PC-3 (cell line): ENCODE results near the gene STRN4.

ENCODE experiments used
- EZH2 ChIP-seq: fragments of 300-600 bp; sonication (generic); IDR thresholded peaks from one replicate; pipeline ENCODE4 v1.6.1; 2017; ENCODE audit warnings: antibody characterized with exemption, mild to moderate bottlenecking, low read length; ENCODE audit not compliant: unreplicated experiment
- EZH2phosphoT487 ChIP-seq: fragments of 300-600 bp; sonication (generic); IDR thresholded peaks from 2 replicates; pipeline ENCODE4 v1.6.1; 2018; ENCODE audit warnings: mild to moderate bottlenecking, antibody characterized with exemption, low read length, borderline replicate concordance
- TF ChIP-seq, protein P1 (sequence below): fragments of 300-600 bp; sonication (generic); conservative IDR thresholded peaks from 2 replicates; pipeline ENCODE4 v1.5.1; 2017; ENCODE audit warnings: antibody characterized with exemption, low read depth, mild to moderate bottlenecking, low read length

DNA sequence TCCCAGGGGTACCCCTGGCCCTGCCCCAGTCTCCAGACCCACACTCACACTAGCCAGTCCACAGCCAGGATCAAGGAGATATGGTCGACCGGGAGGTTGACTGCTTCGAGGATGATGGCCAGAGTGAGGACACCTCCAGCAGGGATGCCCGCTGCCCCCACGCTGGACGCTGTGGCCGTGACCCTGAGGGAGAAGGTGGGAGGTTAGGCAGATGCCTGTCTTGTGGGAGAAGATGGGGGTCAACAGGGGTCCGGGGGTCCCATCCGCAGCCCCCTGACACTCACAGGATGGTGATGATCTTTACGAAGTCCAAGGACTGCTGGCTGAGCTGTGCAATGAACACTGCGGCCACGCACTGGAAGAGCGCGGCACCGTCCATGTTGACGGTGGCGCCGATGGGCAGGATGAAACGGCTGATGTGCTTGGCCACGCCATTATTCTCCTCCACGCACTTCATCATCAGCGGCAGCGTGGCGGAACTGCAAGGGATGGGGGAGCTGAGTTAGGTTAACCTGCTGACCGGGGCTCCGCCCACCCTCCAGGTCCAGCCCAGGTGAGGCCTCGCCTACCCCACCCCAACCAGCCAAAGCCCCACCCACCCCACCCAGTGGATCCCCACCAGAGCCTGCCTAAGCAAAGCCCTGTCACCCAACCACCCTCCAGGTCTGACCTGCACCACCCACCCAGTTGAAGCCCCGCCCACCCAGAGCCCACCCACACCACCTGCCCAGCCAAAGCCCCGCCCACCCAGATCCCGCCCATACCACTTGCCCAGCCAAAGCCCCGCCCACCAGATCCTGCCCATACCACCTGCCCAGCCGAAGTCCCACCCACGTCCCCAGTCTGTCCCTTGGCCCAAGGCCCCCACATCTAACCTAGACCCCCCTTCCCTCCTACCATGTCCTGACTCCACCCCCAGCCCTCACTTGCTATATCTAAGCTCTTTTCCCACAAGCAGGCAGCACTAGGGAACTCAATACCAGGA lies 31.0 kb upstream of the STRN4 start:
- TF ChIP-seq, protein P1, sequence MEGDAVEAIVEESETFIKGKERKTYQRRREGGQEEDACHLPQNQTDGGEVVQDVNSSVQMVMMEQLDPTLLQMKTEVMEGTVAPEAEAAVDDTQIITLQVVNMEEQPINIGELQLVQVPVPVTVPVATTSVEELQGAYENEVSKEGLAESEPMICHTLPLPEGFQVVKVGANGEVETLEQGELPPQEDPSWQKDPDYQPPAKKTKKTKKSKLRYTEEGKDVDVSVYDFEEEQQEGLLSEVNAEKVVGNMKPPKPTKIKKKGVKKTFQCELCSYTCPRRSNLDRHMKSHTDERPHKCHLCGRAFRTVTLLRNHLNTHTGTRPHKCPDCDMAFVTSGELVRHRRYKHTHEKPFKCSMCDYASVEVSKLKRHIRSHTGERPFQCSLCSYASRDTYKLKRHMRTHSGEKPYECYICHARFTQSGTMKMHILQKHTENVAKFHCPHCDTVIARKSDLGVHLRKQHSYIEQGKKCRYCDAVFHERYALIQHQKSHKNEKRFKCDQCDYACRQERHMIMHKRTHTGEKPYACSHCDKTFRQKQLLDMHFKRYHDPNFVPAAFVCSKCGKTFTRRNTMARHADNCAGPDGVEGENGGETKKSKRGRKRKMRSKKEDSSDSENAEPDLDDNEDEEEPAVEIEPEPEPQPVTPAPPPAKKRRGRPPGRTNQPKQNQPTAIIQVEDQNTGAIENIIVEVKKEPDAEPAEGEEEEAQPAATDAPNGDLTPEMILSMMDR: no peak
- no peak for TF ChIP-seq EZH2
- no peak for TF ChIP-seq EZH2phosphoT487
